ENCODE results near the gene ITGB6. TPM values are rescaled to one million over a fixed set of nuclear protein-coding genes. Genes with fewer than 3 reads are reported as not detected.

The ITGB6 gene
- total RNA-seq, 2 donors from 2014 or later: 0.24 TPM; not detected in 1

GRCh38 chr2:160063271-160063670 is 136.8 kb downstream of the ITGB6 start:
- DNase-seq: peak; percentile 58
- H3K4me3 Mint-ChIP-seq: peak overlapping the region; percentile 77
- H3K27ac ChIP-seq (ENCODE audit: low read depth, low read length): no peak overlapping the region
- no peaks in the 10 kb centered on the region for H3K36me3 ChIP-seq (ENCODE audit: control insufficient read depth, insufficient read depth, low read length)
- no peak overlapping the region for H3K9ac ChIP-seq (ENCODE audit: extremely low read depth, low read length, poor library complexity, severe bottlenecking)
- peaks cover 5% of the 10 kb centered on the region for H3K36me3 Mint-ChIP-seq (ENCODE audit: low read depth)
- H3K4me1 ChIP-seq (ENCODE audit: control insufficient read depth, insufficient read depth, low read length): no peaks in the 10 kb centered on the region
- H3K27me3 Mint-ChIP-seq (ENCODE audit: insufficient read depth): peaks cover 46% of the 10 kb centered on the region
- H3K27ac Mint-ChIP-seq: no peak overlapping the region
- peaks cover 8% of the 10 kb centered on the region for H3K4me1 Mint-ChIP-seq
- 48 to 58% methylated on average over 3 to 5 of the region's 5 CpGs for WGBS, 2 experiments (ENCODE audit: insufficient coverage in 1 of 2, insufficient read length in 1 of 2)
- peaks cover 26% of the 10 kb centered on the region for H3K9me3 Mint-ChIP-seq
- H3K4me3 ChIP-seq (ENCODE audit: low read length): peak overlapping the region; percentile 83
- peaks cover 34% of the 10 kb centered on the region for H3K9me3 ChIP-seq (ENCODE audit: control insufficient read depth, low read length)
- H3K27me3 ChIP-seq (ENCODE audit: control insufficient read depth, insufficient read depth, low read length, poor library complexity, severe bottlenecking): peaks cover 26% of the 10 kb centered on the region
- TF ChIP-seq, protein P1, sequence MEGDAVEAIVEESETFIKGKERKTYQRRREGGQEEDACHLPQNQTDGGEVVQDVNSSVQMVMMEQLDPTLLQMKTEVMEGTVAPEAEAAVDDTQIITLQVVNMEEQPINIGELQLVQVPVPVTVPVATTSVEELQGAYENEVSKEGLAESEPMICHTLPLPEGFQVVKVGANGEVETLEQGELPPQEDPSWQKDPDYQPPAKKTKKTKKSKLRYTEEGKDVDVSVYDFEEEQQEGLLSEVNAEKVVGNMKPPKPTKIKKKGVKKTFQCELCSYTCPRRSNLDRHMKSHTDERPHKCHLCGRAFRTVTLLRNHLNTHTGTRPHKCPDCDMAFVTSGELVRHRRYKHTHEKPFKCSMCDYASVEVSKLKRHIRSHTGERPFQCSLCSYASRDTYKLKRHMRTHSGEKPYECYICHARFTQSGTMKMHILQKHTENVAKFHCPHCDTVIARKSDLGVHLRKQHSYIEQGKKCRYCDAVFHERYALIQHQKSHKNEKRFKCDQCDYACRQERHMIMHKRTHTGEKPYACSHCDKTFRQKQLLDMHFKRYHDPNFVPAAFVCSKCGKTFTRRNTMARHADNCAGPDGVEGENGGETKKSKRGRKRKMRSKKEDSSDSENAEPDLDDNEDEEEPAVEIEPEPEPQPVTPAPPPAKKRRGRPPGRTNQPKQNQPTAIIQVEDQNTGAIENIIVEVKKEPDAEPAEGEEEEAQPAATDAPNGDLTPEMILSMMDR (conservative IDR thresholded peaks at IDR 0.05): no peak

GRCh38 chr2:160062292-160063005 is 137.6 kb downstream of the ITGB6 start, which contains the start of gene PLA2R1:
PLA2R1 (minus strand) TSS chr2:160062615; CDS start chr2:160062403, 212 bp downstream.
- peaks cover 26% of the 10 kb centered on the region for H3K9me3 ChIP-seq (ENCODE audit: control insufficient read depth, low read length)
- no peak within 1 kb of the TSS for H3K27ac ChIP-seq (ENCODE audit: low read depth, low read length)
- peak; percentile 90 for DNase-seq
- H3K36me3 Mint-ChIP-seq (ENCODE audit: low read depth): peaks cover 3% of the 10 kb centered on the region
- H3K36me3 ChIP-seq (ENCODE audit: control insufficient read depth, insufficient read depth, low read length): no peaks in the 10 kb centered on the region
- H3K27ac Mint-ChIP-seq: peak within 1 kb of the TSS; percentile 28
- H3K27me3 ChIP-seq (ENCODE audit: control insufficient read depth, insufficient read depth, low read length, poor library complexity, severe bottlenecking): peaks cover 26% of the 10 kb centered on the region
- H3K27me3 Mint-ChIP-seq (ENCODE audit: insufficient read depth): peaks cover 50% of the 10 kb centered on the region
- peaks cover 18% of the 10 kb centered on the region for H3K9me3 Mint-ChIP-seq
- peak within 1 kb of the TSS; percentile 83 for H3K4me3 ChIP-seq (ENCODE audit: low read length)
- H3K4me1 ChIP-seq (ENCODE audit: control insufficient read depth, insufficient read depth, low read length): no peaks in the 10 kb centered on the region
- WGBS, 2 experiments (ENCODE audit: insufficient coverage in 1 of 2, insufficient read length in 1 of 2): 2% methylated on average over 32 to 52 of the region's 52 CpGs
- TF ChIP-seq, protein P1 (conservative IDR thresholded peaks at IDR 0.05): no peak
- peaks cover 8% of the 10 kb centered on the region for H3K4me1 Mint-ChIP-seq
- H3K4me3 Mint-ChIP-seq: peak within 1 kb of the TSS; percentile 77
- peak within 1 kb of the TSS; percentile 32 for H3K9ac ChIP-seq (ENCODE audit: extremely low read depth, low read length, poor library complexity, severe bottlenecking)

DNA sequence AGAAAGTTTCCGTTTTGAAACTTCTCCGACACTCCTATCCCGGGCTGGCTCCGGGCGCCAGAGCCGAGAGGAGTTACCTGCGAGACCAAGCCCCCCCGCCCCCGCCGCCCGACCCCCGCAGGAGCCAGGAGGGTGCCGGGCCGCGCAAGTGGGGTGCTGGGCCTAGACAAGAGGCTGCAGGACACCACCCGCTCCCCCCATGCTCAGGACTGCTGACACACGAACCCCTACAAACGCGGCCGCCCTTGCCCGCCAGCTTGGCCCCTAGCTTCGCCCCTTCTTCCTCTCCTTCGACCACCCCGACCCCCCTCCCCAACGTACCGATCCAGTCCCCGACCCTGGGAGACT is 138.2 kb downstream of the ITGB6 start:
- Histone ChIP-seq H3K4me3 (ENCODE audit: low read length) (peak overlapping the region; percentile 83), H3K36me3 (ENCODE audit: control insufficient read depth, insufficient read depth, low read length) (no peaks in the 10 kb centered on the region), H3K27me3 (ENCODE audit: control insufficient read depth, insufficient read depth, low read length, poor library complexity, severe bottlenecking) (peaks cover 26% of the 10 kb centered on the region), H3K9me3 (ENCODE audit: control insufficient read depth, low read length) (peaks cover 20% of the 10 kb centered on the region), H3K27ac (ENCODE audit: low read depth, low read length) (no peak overlapping the region), H3K4me1 (ENCODE audit: control insufficient read depth, insufficient read depth, low read length) (no peaks in the 10 kb centered on the region), H3K9ac (ENCODE audit: extremely low read depth, low read length, poor library complexity, severe bottlenecking) (peak overlapping the region; percentile 32)
- peaks cover 8% of the 10 kb centered on the region for H3K4me1 Mint-ChIP-seq
- WGBS, 2 experiments (ENCODE audit: insufficient coverage in 1 of 2, insufficient read length in 1 of 2): 6 to 16% methylated on average over 6 to 27 of the region's 27 CpGs
- H3K4me3 Mint-ChIP-seq: peak overlapping the region; percentile 77
- TF ChIP-seq, protein P1 (conservative IDR thresholded peaks at IDR 0.05): no peak
- peaks cover 15% of the 10 kb centered on the region for H3K9me3 Mint-ChIP-seq
- H3K27me3 Mint-ChIP-seq (ENCODE audit: insufficient read depth): peaks cover 50% of the 10 kb centered on the region
- DNase-seq: no peak
- peaks cover 3% of the 10 kb centered on the region for H3K36me3 Mint-ChIP-seq (ENCODE audit: low read depth)
- no peak overlapping the region for H3K27ac Mint-ChIP-seq
